Effector memory CD4-positive, alpha-beta T cell (primary cell): ENCODE data around the gene TOPAZ1.
A peak's percentile ranks its signal among the peaks of the same experiment; 100 is the strongest.

Experiments
- DNase-seq, 3 donors: peaks; one replicate each; pipeline ENCODE4 v3.0.0-alpha.2; 2020
- H3K27ac ChIP-seq: 2 replicates; pipeline ENCODE4 v1.7.0; 2013; ENCODE audit warnings: mild to moderate bottlenecking, low read length, moderate library complexity; ENCODE audit not compliant: insufficient read depth, poor library complexity, severe bottlenecking
- H3K27me3 ChIP-seq: replicated peaks from 2 replicates; pipeline ENCODE4 v1.7.0; 2013; ENCODE audit warnings: mild to moderate bottlenecking, low read length; ENCODE audit not compliant: insufficient read depth, control insufficient read depth, poor library complexity, severe bottlenecking
- H3K36me3 ChIP-seq: 2 replicates; pipeline ENCODE4 v1.7.0; 2013; ENCODE audit warnings: mild to moderate bottlenecking, low read length, moderate library complexity; ENCODE audit not compliant: control insufficient read depth, insufficient read depth
- H3K4me1 ChIP-seq: 2 replicates; pipeline ENCODE4 v1.7.0; 2013; ENCODE audit warnings: low read length, mild to moderate bottlenecking; ENCODE audit not compliant: control insufficient read depth, insufficient read depth, poor library complexity, severe bottlenecking
- H3K4me3 ChIP-seq: 2 replicates; pipeline ENCODE4 v1.7.0; 2013; ENCODE audit warnings: low read length, low read depth, mild to moderate bottlenecking; ENCODE audit not compliant: insufficient read depth, poor library complexity, severe bottlenecking
- H3K9me3 ChIP-seq: 2 replicates; pipeline ENCODE4 v1.7.0; 2013; ENCODE audit warnings: mild to moderate bottlenecking, low read length, moderate library complexity; ENCODE audit not compliant: control insufficient read depth
- total RNA-seq, 3 donors: gene quantifications; one replicate each; lab custom pipeline; 2026; lab: John Stamatoyannopoulos, UW

Gene TOPAZ1
- 0 reads per million in 3 donors for total RNA-seq

GRCh38 chr3:44241706-44242105, at the start of gene TOPAZ1:
Gene TOPAZ1, plus strand, starts transcription at chr3:44241886. Its CDS starts 168 bp downstream, at chr3:44242054.
- DNase-seq, result no peak
- H3K36me3 ChIP-seq, result no peaks in the 10 kb centered on the region

GRCh38 chr3:44198284-44199269, 43.1 kb upstream of the TOPAZ1 start:
- no peaks in the 10 kb centered on the region for H3K36me3 ChIP-seq
- H3K27ac ChIP-seq, result no peak overlapping the region
- no peaks in the 10 kb centered on the region for H3K27me3 ChIP-seq
- no peak overlapping the region for H3K4me3 ChIP-seq
- H3K4me1 ChIP-seq, result no peaks in the 10 kb centered on the region
- DNase-seq, result peak; percentile 14 to 44 (median 19)
- H3K9me3 ChIP-seq, result no peaks in the 10 kb centered on the region

More at GRCh38 chr3:44241706-44242105, at the start of gene TOPAZ1:
- no peak within 1 kb of the TSS for H3K4me3 ChIP-seq
- H3K27me3 ChIP-seq, result no peaks in the 10 kb centered on the region
- no peak within 1 kb of the TSS for H3K27ac ChIP-seq
- H3K9me3 ChIP-seq, result no peaks in the 10 kb centered on the region
- H3K4me1 ChIP-seq, result no peaks in the 10 kb centered on the region

- Histone ChIP-seq H3K27ac (no peak overlapping the region), H3K9me3 (no peaks in the 10 kb centered on the region), H3K4me3 (no peak overlapping the region), H3K4me1 (peaks cover 9% of the 10 kb centered on the region), H3K36me3 (no peaks in the 10 kb centered on the region), H3K27me3 (no peaks in the 10 kb centered on the region)
- no peak for DNase-seq
Measured at GRCh38 chr3:44206261-44206660, 35.4 kb upstream of the TOPAZ1 start.

- DNase-seq, result no peak
- Histone ChIP-seq H3K4me1 (peaks cover 9% of the 10 kb centered on the region), H3K27ac (no peak overlapping the region), H3K36me3 (no peaks in the 10 kb centered on the region), H3K27me3 (no peaks in the 10 kb centered on the region), H3K4me3 (no peak overlapping the region), H3K9me3 (no peaks in the 10 kb centered on the region)
Measured at GRCh38 chr3:44206862-44207652, 34.6 kb upstream of the TOPAZ1 start.

GRCh38 chr3:44208086-44208485, 33.6 kb upstream of the TOPAZ1 start:
- DNase-seq, result no peak
- no peaks in the 10 kb centered on the region for H3K27me3 ChIP-seq
- peaks cover 9% of the 10 kb centered on the region for H3K4me1 ChIP-seq
- H3K4me3 ChIP-seq, result no peak overlapping the region
- H3K27ac ChIP-seq, result no peak overlapping the region
- H3K9me3 ChIP-seq, result no peaks in the 10 kb centered on the region
- no peaks in the 10 kb centered on the region for H3K36me3 ChIP-seq

- no peaks in the 10 kb centered on the region for H3K27me3 ChIP-seq
- no peak overlapping the region for H3K27ac ChIP-seq
- no peaks in the 10 kb centered on the region for H3K9me3 ChIP-seq
- peaks cover 9% of the 10 kb centered on the region for H3K4me1 ChIP-seq
- H3K4me3 ChIP-seq, result no peak overlapping the region
- DNase-seq, result no peak
- no peaks in the 10 kb centered on the region for H3K36me3 ChIP-seq
Measured at GRCh38 chr3:44208568-44208967, 33.1 kb upstream of the TOPAZ1 start.

- no peaks in the 10 kb centered on the region for H3K9me3 ChIP-seq
- no peaks in the 10 kb centered on the region for H3K27me3 ChIP-seq
- H3K36me3 ChIP-seq, result no peaks in the 10 kb centered on the region
- peaks cover 9% of the 10 kb centered on the region for H3K4me1 ChIP-seq
- H3K4me3 ChIP-seq, result no peak overlapping the region
- no peak overlapping the region for H3K27ac ChIP-seq
- DNase-seq, result no peak
Measured at GRCh38 chr3:44210967-44211366, 30.7 kb upstream of the TOPAZ1 start.

- H3K27ac ChIP-seq, result no peak overlapping the region
- DNase-seq, result no peak
Measured at GRCh38 chr3:44222337-44222736, 19.3 kb upstream of the TOPAZ1 start.

GRCh38 chr3:44223299-44223698, 18.4 kb upstream of the TOPAZ1 start:
- H3K36me3 ChIP-seq, result no peaks in the 10 kb centered on the region
- H3K4me3 ChIP-seq, result no peak overlapping the region
- no peak for DNase-seq
- no peaks in the 10 kb centered on the region for H3K4me1 ChIP-seq
- no peak overlapping the region for H3K27ac ChIP-seq
- H3K27me3 ChIP-seq, result peaks cover 5% of the 10 kb centered on the region
- no peaks in the 10 kb centered on the region for H3K9me3 ChIP-seq

More at GRCh38 chr3:44222337-44222736, 19.3 kb upstream of the TOPAZ1 start:
- Histone ChIP-seq H3K4me1 (no peaks in the 10 kb centered on the region), H3K9me3 (no peaks in the 10 kb centered on the region), H3K36me3 (no peaks in the 10 kb centered on the region), H3K4me3 (no peak overlapping the region), H3K27me3 (peaks cover 5% of the 10 kb centered on the region)
